HG03378 (cell line): Measurements from ENCODE around the gene CWC22.

Experiments used
- ATAC-seq: cut with Tn5 transposase; IDR thresholded peaks from one replicate; pipeline ENCODE4 v1.9.1; 2021; ENCODE audit warnings: mild to moderate bottlenecking, moderate library complexity; ENCODE audit not compliant: unreplicated experiment

The CWC22 gene

GRCh38 chr2:179909845-179910734, 97.0 kb downstream of the CWC22 start:
- ATAC-seq = no peak

- ATAC-seq = no peak
These were observed 106.4 kb downstream of the CWC22 start for GRCh38 chr2:179900655-179901054.

- ATAC-seq = no peak
These were observed 107.4 kb downstream of the CWC22 start for GRCh38 chr2:179899666-179900065.

GRCh38 chr2:179898873-179899272, 108.2 kb downstream of the CWC22 start:
- peak; percentile 83 for ATAC-seq
